ENCODE measurements around the gene GGN. TPM values are rescaled to one million over a fixed set of nuclear protein-coding genes. Genes with fewer than 3 reads are reported as not detected.
"Not testable (repeated sequence)": the region's sequence is repeated elsewhere in the genome, so short reads cannot be mapped to it uniquely, and the experiment has no call there.

The GGN gene
- total RNA-seq, 2 experiments from 2014 or later, result not detected

DNA sequence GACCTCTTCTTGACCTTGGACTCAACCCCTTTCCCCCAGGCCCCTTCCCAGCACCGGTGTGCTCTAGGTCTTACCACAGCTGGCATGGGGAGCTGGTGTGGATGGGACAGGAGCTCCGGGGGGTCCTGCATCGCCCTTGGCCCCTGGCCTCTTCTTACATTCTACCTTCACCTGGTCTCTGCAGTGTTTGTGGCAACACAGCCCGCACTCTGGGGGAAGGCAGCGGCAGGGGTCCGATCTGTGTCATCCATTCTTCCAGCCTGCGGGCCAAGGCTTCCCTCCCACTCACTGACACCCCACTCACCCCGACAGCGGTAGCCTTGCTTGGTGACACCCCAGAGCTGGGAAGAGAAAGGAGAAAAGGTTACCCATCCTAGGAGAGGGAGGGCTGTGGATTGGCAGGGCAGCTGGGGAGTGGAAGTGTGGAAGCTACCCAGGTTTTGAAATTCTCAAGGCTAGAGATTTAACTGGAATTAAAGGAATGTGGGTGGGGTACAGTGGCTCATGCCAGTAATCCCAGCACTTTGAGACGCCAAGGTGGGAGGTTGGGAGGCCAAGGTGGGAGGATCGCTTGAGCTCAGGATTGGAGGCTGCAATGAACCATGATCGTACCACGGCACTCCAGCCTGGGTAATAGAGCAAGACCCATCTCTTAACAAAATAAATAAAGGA lies 23.3 kb upstream of the GGN start:
- no peak overlapping the region for H3K4me3 Mint-ChIP-seq
- H3K9me3 Mint-ChIP-seq, result no peaks in the 10 kb centered on the region
- no peak for ATAC-seq
- H3K4me1 Mint-ChIP-seq (ENCODE audit: low read depth), result no peaks in the 10 kb centered on the region
- ChIA-PET CTCF (interaction anchor here (2.9 kb wide), 1 partner anchor 8 kb away, joined by 18 read pairs; the partner anchor contains the start of gene FAM98C), POLR2A (no interaction called here)
- intact Hi-C loops (cut with micrococcal nuclease), result no loop called here
- H3K27ac Mint-ChIP-seq, result no peak overlapping the region
- H3K27me3 Mint-ChIP-seq, result no peaks in the 10 kb centered on the region
- no peak for TF ChIP-seq CTCF (IDR thresholded peaks at IDR 0.05)
- peaks cover 2% of the 10 kb centered on the region for H3K36me3 Mint-ChIP-seq (ENCODE audit: low read depth)
- DNase-seq, result no peak

- H3K36me3 Mint-ChIP-seq (ENCODE audit: low read depth); H3K27me3 Mint-ChIP-seq; H3K27ac Mint-ChIP-seq; CTCF ChIA-PET; intact Hi-C loops (cut with micrococcal nuclease); ATAC-seq; H3K9me3 Mint-ChIP-seq; POLR2A ChIA-PET; H3K4me1 Mint-ChIP-seq (ENCODE audit: low read depth); DNase-seq; H3K4me3 Mint-ChIP-seq: not testable (repeated sequence)
Observed at GRCh38 chr19:38410407-38410806, 22.6 kb upstream of the GGN start.

- Mint-ChIP-seq H3K4me3 (no peak overlapping the region), H3K27me3 (no peaks in the 10 kb centered on the region), H3K27ac (no peak overlapping the region), H3K4me1 (ENCODE audit: low read depth) (no peaks in the 10 kb centered on the region), H3K36me3 (ENCODE audit: low read depth) (peaks cover 5% of the 10 kb centered on the region), H3K9me3 (no peaks in the 10 kb centered on the region)
- TF ChIP-seq CTCF (IDR thresholded peaks at IDR 0.05), result no peak
- ChIA-PET CTCF (no interaction called here), POLR2A (no interaction called here)
- intact Hi-C loops (cut with micrococcal nuclease), result loop anchor here (10.0 kb wide), 1 partner anchor 225 kb away; no protein-coding TSS in a partner anchor
- ATAC-seq, result no peak
- no peak for DNase-seq
Observed at GRCh38 chr19:38409631-38410133, 21.8 kb upstream of the GGN start.

DNA sequence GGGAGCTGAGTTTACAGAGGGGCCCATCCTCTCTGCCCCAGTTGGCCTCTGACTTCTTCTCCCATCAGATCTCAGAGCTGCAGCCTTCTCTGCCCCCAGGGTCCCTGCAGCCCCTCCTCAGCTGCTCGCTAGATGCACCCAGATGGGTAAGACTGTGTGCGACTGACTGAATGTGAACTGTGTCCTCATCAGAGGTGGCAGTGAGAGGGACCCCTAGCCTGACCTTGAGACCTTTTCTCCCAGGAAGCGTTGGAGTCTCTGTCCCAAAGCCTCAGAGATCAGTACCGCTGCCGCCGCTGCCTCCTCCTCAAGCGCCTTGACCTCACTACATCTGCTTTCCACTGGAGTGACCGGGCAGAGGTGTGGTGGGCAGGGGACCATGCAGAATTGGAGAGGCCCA lies 17.4 kb upstream of the GGN start:
- no peak overlapping the region for H3K4me3 Mint-ChIP-seq
- no peaks in the 10 kb centered on the region for H3K9me3 Mint-ChIP-seq
- ATAC-seq (no peak), DNase-seq (no peak)
- peaks cover 5% of the 10 kb centered on the region for H3K36me3 Mint-ChIP-seq (ENCODE audit: low read depth)
- no peak overlapping the region for H3K27ac Mint-ChIP-seq
- ChIA-PET CTCF (interaction anchor here (1.2 to 4.4 kb wide), 4 partner anchors 30 to 230 kb away, joined by 3 to 37 read pairs (median 34); partner anchors contain the start of gene PSMD8), POLR2A (interaction anchor here (1.0 to 3.3 kb wide), 2 partner anchors 10 to 110 kb away, joined by 3 to 11 read pairs; no protein-coding TSS in a partner anchor)
- TF ChIP-seq CTCF (IDR thresholded peaks at IDR 0.05), result no peak
- peaks cover 9% of the 10 kb centered on the region for H3K4me1 Mint-ChIP-seq (ENCODE audit: low read depth)
- no peaks in the 10 kb centered on the region for H3K27me3 Mint-ChIP-seq
- intact Hi-C loops (cut with micrococcal nuclease), result loop anchor here (10.0 kb wide), 1 partner anchor 230 kb away; no protein-coding TSS in a partner anchor

GRCh38 chr19:38404858-38405257 lies 17.0 kb upstream of the GGN start:
- no peak overlapping the region for H3K27ac Mint-ChIP-seq
- no peak for ATAC-seq

More at GRCh38 chr19:38404858-38405257, 17.0 kb upstream of the GGN start:
- no peaks in the 10 kb centered on the region for H3K27me3 Mint-ChIP-seq
- no peak for DNase-seq
- H3K9me3 Mint-ChIP-seq, result no peaks in the 10 kb centered on the region
- H3K4me1 Mint-ChIP-seq (ENCODE audit: low read depth), result peaks cover 9% of the 10 kb centered on the region
- peak overlapping the region; percentile 83 for H3K4me3 Mint-ChIP-seq
- ChIA-PET POLR2A (interaction anchor here (1.0 to 3.3 kb wide), 2 partner anchors 9 to 110 kb away, joined by 3 to 11 read pairs; no protein-coding TSS in a partner anchor), CTCF (interaction anchor here (1.2 to 4.4 kb wide), 5 partner anchors 30 to 230 kb away, joined by 3 to 37 read pairs (median 30); partner anchors contain the start of genes EIF3K, MAP4K1 and PSMD8)
- TF ChIP-seq CTCF (IDR thresholded peaks at IDR 0.05), result no peak
- peaks cover 5% of the 10 kb centered on the region for H3K36me3 Mint-ChIP-seq (ENCODE audit: low read depth)
- intact Hi-C loops (cut with micrococcal nuclease), result loop anchor here (10.0 kb wide), 1 partner anchor 230 kb away; no protein-coding TSS in a partner anchor
